SJSA1 (cell line): ENCODE measurements around the gene SIRPB2. TPM values are rescaled to one million over a fixed set of nuclear protein-coding genes. Genes with fewer than 3 reads are reported as not detected.

Source experiments
- DNase-seq, 2 experiments: peaks; one replicate each; pipeline ENCODE4 v3.0.0-alpha.2; 2015 to 2020; ENCODE audit warnings: low spot score in 2 of 2, low read depth in 1 of 2
- H3K27ac ChIP-seq: fragments of 250-450 bp; sonication (Bioruptor Pico); 2 replicates; pipeline ENCODE4 v1.5.1; 2020; ENCODE audit warnings: mild to moderate bottlenecking, moderate library complexity
- H3K27me3 ChIP-seq: fragments of 250-450 bp; sonication (Bioruptor Pico); replicated peaks from 2 replicates; pipeline ENCODE4 v1.5.1; 2020; ENCODE audit warnings: mild to moderate bottlenecking, moderate library complexity
- H3K36me3 ChIP-seq: fragments of 250-450 bp; sonication (Bioruptor Pico); 2 replicates; pipeline ENCODE4 v1.5.1; 2020; ENCODE audit warnings: mild to moderate bottlenecking
- H3K4me1 ChIP-seq: fragments of 250-450 bp; sonication (Bioruptor Pico); replicated peaks from 2 replicates; pipeline ENCODE4 v1.6.1; 2021; ENCODE audit warnings: mild to moderate bottlenecking
- H3K4me3 ChIP-seq: fragments of 250-450 bp; sonication (Bioruptor Pico); 2 replicates; pipeline ENCODE4 v1.5.1; 2020; ENCODE audit warnings: mild to moderate bottlenecking
- H3K9me3 ChIP-seq: fragments of 250-450 bp; sonication (Bioruptor Pico); replicated peaks from 2 replicates; pipeline ENCODE4 v1.5.1; 2020; ENCODE audit warnings: mild to moderate bottlenecking
- total RNA-seq: library from RNA; depleted of rRNA; stranded (reverse); fragments of >200 nt; shearing (Covaris generic); gene quantifications from 2 replicates; pipeline ENCODE4 v1.2.3, GENCODE V29; 2014

SIRPB2 gene
- total RNA-seq, 1 experiment from 2014 or later: not detected

DNA sequence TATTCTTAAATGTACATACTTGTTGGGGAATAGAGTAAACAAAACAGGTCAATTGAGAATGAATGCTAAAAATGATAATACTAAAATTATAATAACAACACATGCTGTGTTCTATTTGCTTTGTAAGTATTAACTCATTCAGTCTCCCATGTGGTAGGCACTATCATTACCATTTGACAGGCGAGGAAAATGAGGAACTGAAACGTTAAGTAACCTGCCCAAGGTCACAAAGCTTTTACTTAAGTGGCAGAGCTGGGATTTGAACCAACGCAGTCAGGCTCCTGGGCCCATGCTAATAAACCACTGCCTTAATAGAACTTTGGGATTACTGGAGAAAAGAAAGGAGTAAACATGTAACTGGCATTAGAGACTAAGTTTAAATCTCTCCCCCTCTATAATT, 28.4 kb downstream of the SIRPB2 start:
- Histone ChIP-seq H3K27me3 (no peaks in the 10 kb centered on the region), H3K9me3 (peaks cover 3% of the 10 kb centered on the region; the same call in 1 of the 2 replicates), H3K36me3 (peaks cover 81% of the 10 kb centered on the region), H3K4me1 (peaks cover 11% of the 10 kb centered on the region), H3K27ac (no peak overlapping the region), H3K4me3 (no peak overlapping the region)
- DNase-seq: no peak

DNA sequence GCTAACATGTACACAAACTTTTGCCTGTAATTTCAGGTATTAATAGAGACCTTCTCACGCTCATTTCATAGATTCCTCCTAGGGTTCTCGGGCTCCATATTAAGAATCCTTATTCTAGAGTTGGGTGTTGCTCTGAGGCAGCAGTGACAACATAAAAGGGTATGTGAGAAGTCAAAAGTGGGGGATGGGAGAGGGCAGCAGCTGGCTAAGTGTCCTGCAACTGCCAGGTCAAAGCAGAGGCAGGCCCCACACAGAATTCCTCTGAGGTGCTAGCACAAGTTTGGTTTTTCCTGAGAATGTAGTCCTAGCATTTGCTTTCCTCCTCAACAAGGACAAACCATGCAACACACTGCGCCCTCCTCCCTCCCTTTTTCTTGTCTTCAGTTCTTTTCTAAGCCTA, 29.2 kb downstream of the SIRPB2 start:
- H3K36me3 ChIP-seq: peaks cover 89% of the 10 kb centered on the region
- H3K27ac ChIP-seq: no peak overlapping the region
- no peak overlapping the region for H3K4me3 ChIP-seq
- peaks cover 11% of the 10 kb centered on the region for H3K4me1 ChIP-seq
- peaks cover 3% of the 10 kb centered on the region; the same call in 1 of the 2 replicates for H3K9me3 ChIP-seq
- no peak for DNase-seq
- H3K27me3 ChIP-seq: no peaks in the 10 kb centered on the region

DNA sequence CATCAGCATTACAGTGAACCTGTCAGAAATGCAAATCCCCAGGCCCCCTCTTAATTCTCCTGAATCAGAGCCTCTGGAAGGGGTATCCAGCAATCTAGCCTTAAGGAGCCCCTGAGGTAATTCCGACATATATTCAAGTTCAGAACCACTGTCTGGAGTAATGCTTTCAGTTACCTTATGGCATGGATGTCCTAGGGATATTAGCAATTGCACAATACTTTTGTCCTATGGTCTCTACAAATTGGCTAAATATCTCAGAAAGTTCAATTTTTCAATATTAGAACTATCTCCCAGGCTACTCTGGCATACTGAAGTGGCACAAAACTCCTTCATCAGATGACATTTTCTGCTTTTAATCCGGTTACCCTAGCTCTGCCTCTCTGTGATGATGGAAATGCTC, 30.9 kb downstream of the SIRPB2 start:
- Histone ChIP-seq H3K4me3 (no peak overlapping the region), H3K4me1 (peaks cover 4% of the 10 kb centered on the region), H3K9me3 (no peaks in the 10 kb centered on the region), H3K27me3 (no peaks in the 10 kb centered on the region), H3K36me3 (peaks cover 96% of the 10 kb centered on the region), H3K27ac (no peak overlapping the region)
- no peak for DNase-seq

DNA sequence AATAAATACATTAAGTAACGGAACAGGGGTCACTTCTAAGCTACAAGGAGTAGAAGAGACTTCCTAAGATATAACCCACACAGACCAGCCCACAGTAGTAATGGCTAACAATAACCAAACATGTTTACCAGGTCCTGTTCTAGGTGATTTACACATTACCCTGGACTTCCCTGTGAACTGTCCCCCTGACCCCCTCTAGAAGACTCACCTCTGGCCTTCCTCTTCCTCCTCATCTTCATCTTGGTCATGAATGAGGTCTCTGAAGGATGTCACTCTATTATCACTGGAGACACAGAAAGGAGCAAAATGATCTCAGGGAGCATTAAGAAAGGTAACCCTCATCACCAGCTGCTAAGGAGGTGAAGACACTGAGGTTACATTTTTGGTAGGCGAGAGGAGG, 33.2 kb downstream of the SIRPB2 start:
- Histone ChIP-seq H3K36me3 (peaks cover 96% of the 10 kb centered on the region), H3K4me1 (no peaks in the 10 kb centered on the region)

DNA sequence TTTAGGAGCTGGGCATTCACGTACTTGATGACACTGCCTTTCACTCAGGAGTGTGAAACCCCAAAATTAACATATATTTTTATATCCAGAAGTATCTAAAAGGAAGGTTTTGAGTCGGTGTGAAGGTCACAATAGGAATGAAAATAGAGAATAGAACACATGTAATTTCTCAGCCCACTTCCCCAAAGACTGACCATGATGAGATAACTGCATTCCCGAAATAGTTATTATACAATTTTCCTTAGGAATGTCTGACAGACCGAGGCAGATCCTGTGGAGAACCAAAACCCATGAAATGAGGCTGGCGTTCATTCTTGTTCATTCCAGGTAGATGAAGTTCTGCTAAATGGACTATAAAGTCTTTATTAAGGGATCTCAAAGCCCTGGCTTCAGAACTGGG, 34.9 kb downstream of the SIRPB2 start:
- H3K9me3 ChIP-seq: no peaks in the 10 kb centered on the region
- DNase-seq: no peak
- 0 out of 2 replicates have a peak overlapping the region, but pooled peaks have one; percentile 3 for H3K27ac ChIP-seq
- H3K4me1 ChIP-seq: no peaks in the 10 kb centered on the region
- no peak overlapping the region for H3K4me3 ChIP-seq
- H3K27me3 ChIP-seq: no peaks in the 10 kb centered on the region
- peaks cover 100% of the 10 kb centered on the region for H3K36me3 ChIP-seq

More for the DNA sequence above, 33.2 kb downstream of the SIRPB2 start:
- Histone ChIP-seq H3K27ac (no peak overlapping the region), H3K27me3 (no peaks in the 10 kb centered on the region), H3K9me3 (no peaks in the 10 kb centered on the region), H3K4me3 (no peak overlapping the region)
- no peak for DNase-seq

- no peak for DNase-seq
- H3K27ac ChIP-seq: no peak overlapping the region
- peaks cover 98% of the 10 kb centered on the region for H3K36me3 ChIP-seq
These were observed 40.2 kb downstream of the SIRPB2 start for GRCh38 chr20:1450926-1451491.

GRCh38 chr20:1449370-1449769, 41.9 kb downstream of the SIRPB2 start:
- Histone ChIP-seq H3K27me3 (no peaks in the 10 kb centered on the region), H3K27ac (no peak overlapping the region), H3K9me3 (no peaks in the 10 kb centered on the region), H3K36me3 (peaks cover 98% of the 10 kb centered on the region), H3K4me3 (no peak overlapping the region), H3K4me1 (no peaks in the 10 kb centered on the region)
- no peak for DNase-seq

More at GRCh38 chr20:1450926-1451491, 40.2 kb downstream of the SIRPB2 start:
- Histone ChIP-seq H3K4me1 (no peaks in the 10 kb centered on the region), H3K9me3 (no peaks in the 10 kb centered on the region), H3K27me3 (no peaks in the 10 kb centered on the region), H3K4me3 (no peak overlapping the region)

DNA sequence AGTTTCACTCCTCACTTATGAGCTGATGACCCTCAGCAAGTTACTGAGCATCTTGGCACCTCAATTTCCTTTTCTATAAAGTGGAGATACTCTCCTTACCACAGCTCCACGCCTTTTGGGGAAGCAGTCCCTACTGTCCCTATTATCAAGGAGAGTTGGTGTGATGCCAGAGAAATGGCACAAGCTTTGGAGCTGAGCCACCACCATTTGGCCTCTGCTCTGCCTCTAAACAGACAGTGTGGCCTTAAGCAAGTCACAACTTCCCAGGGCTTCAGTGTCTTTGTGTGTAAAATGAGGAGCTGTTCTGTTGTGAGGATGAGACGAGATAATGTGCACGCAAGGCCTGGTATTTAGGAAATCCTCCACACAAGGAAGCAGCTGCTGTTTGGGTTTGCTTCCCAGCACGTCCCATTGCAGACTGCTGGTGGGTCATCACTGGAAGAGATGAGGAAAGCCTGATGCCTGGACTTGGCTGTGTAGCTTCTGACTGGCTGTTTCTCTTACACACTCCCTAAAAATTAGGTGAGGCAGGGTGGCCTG, 43.1 kb downstream of the SIRPB2 start:
- Histone ChIP-seq H3K27me3 (no peaks in the 10 kb centered on the region), H3K36me3 (peaks cover 97% of the 10 kb centered on the region), H3K4me3 (no peak overlapping the region), H3K4me1 (no peaks in the 10 kb centered on the region), H3K9me3 (no peaks in the 10 kb centered on the region), H3K27ac (no peak overlapping the region)
- no peak for DNase-seq

- H3K4me1 ChIP-seq: no peaks in the 10 kb centered on the region
- no peak for DNase-seq
- H3K9me3 ChIP-seq: no peaks in the 10 kb centered on the region
- peaks cover 96% of the 10 kb centered on the region for H3K36me3 ChIP-seq
- H3K27me3 ChIP-seq: no peaks in the 10 kb centered on the region
- H3K27ac ChIP-seq: no peak overlapping the region
- no peak overlapping the region for H3K4me3 ChIP-seq
These were observed 44.7 kb downstream of the SIRPB2 start for GRCh38 chr20:1446536-1446935.

GRCh38 chr20:1443085-1443484, 48.1 kb downstream of the SIRPB2 start:
- Histone ChIP-seq H3K4me3 (no peak overlapping the region), H3K36me3 (peaks cover 66% of the 10 kb centered on the region), H3K4me1 (no peaks in the 10 kb centered on the region), H3K27ac (no peak overlapping the region), H3K27me3 (no peaks in the 10 kb centered on the region), H3K9me3 (no peaks in the 10 kb centered on the region)
- no peak for DNase-seq

- DNase-seq: no peak
- Histone ChIP-seq H3K27me3 (no peaks in the 10 kb centered on the region), H3K4me3 (no peak overlapping the region), H3K4me1 (no peaks in the 10 kb centered on the region), H3K9me3 (no peaks in the 10 kb centered on the region), H3K36me3 (peaks cover 59% of the 10 kb centered on the region), H3K27ac (no peak overlapping the region)
These were observed 48.9 kb downstream of the SIRPB2 start for GRCh38 chr20:1442304-1442703.

- H3K27me3 ChIP-seq: no peaks in the 10 kb centered on the region
- H3K4me1 ChIP-seq: no peaks in the 10 kb centered on the region
- DNase-seq: no peak
- H3K36me3 ChIP-seq: peaks cover 47% of the 10 kb centered on the region
- no peak overlapping the region for H3K4me3 ChIP-seq
- H3K9me3 ChIP-seq: no peaks in the 10 kb centered on the region
- H3K27ac ChIP-seq: no peak overlapping the region
These were observed 50.1 kb downstream of the SIRPB2 start for GRCh38 chr20:1441133-1441532.

DNA sequence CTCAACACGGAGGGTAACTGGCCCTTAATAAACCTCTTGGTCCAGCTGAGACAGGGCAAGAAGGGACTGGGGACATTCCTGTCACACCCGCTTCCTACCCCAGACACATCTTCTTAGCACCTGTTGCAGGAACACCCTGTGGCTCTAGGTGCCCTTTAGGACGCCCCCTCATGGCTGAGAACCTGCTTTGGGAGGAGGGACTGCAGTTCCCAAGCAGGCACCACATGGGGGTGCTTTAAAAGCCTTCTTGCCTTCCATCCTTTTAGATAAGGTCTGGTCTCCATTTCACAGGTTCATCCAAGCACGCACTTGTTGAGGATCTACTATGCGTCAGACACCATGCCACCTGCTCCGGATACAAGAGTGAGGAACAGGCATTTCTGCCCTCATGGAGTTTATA, 51.2 kb downstream of the SIRPB2 start:
- Histone ChIP-seq H3K27me3 (no peaks in the 10 kb centered on the region), H3K4me1 (peaks cover 3% of the 10 kb centered on the region), H3K36me3 (peaks cover 36% of the 10 kb centered on the region), H3K4me3 (no peak overlapping the region), H3K27ac (no peak overlapping the region), H3K9me3 (no peaks in the 10 kb centered on the region)
- no peak for DNase-seq

DNA sequence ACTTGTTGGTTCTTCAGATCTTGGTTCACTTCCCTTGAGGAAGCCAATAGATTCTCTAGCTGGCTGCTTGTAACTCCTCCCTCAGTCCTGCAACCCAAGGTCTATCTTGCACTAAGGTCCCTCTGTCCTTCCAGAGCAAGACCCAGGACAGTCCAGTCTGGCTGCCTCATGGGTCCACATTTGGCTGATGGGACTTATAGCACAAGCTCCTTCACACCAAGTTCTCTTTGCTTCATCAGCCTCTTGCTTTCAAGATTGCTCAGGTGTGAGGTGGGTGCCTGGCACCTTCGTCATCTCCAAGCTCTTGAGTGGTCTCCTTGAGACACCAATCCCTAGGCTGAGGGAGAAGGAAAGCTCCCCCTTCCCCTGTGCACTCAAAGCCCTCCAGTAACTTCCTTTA, 52.9 kb downstream of the SIRPB2 start:
- peaks cover 11% of the 10 kb centered on the region for H3K4me1 ChIP-seq
- H3K27me3 ChIP-seq: no peaks in the 10 kb centered on the region
- no peak overlapping the region for H3K27ac ChIP-seq
- no peak overlapping the region for H3K4me3 ChIP-seq
- no peak for DNase-seq
- H3K36me3 ChIP-seq: peaks cover 19% of the 10 kb centered on the region
- no peaks in the 10 kb centered on the region for H3K9me3 ChIP-seq
